NCI-H446 treated with DMSO at 0.1 percent for 48 hours (cell line): ENCODE results near the gene KHDC1L.
"Not testable (repeated sequence)": the region's sequence is repeated elsewhere in the genome, so short reads cannot be mapped to it uniquely, and the experiment has no call there.

ENCODE experiments used
- DNase-seq: peaks from one replicate; lab custom pipeline; 2025; lab: John Stamatoyannopoulos, UW

KHDC1L gene

GRCh38 chr6:73225396-73225795 lies at the start of gene KHDC1L:
Gene KHDC1L (minus strand): TSS chr6:73225496. CDS start chr6:73225408, 88 bp downstream.
- DNase-seq: no peak

- DNase-seq: not testable (repeated sequence)
These were observed 44.0 kb upstream of the KHDC1L start for GRCh38 chr6:73269296-73269695.

GRCh38 chr6:73268896-73269295 lies 43.6 kb upstream of the KHDC1L start:
- not testable (repeated sequence) for DNase-seq

GRCh38 chr6:73264446-73264845 lies 39.1 kb upstream of the KHDC1L start:
- DNase-seq: no peak

GRCh38 chr6:73263570-73263909 lies 38.2 kb upstream of the KHDC1L start:
- no peak for DNase-seq

- peak; percentile 23 for DNase-seq
These were observed 37.6 kb upstream of the KHDC1L start, which contains the start of gene KHDC1 for GRCh38 chr6:73262671-73263569. Gene KHDC1 (minus strand): TSS chr6:73263196. CDS start chr6:73242517, 20,679 bp downstream.

GRCh38 chr6:73258721-73259120 lies 33.4 kb upstream of the KHDC1L start:
- no peak for DNase-seq

- not testable (repeated sequence) for DNase-seq
These were observed 29.0 kb upstream of the KHDC1L start for GRCh38 chr6:73254323-73254722.

- no peak for DNase-seq
These were observed 27.4 kb upstream of the KHDC1L start for GRCh38 chr6:73252703-73253102.

GRCh38 chr6:73250016-73250415 lies 24.7 kb upstream of the KHDC1L start:
- DNase-seq: peak; percentile 53

- no peak for DNase-seq
These were observed 23.1 kb upstream of the KHDC1L start for GRCh38 chr6:73248192-73248903.

- no peak for DNase-seq
These were observed 16.7 kb upstream of the KHDC1L start for GRCh38 chr6:73242001-73242400.

GRCh38 chr6:73240730-73241129 lies 15.4 kb upstream of the KHDC1L start:
- DNase-seq: no peak

GRCh38 chr6:73236144-73236750 lies 11.0 kb upstream of the KHDC1L start:
- DNase-seq: no peak

GRCh38 chr6:73234733-73235132 lies 9.4 kb upstream of the KHDC1L start:
- no peak for DNase-seq

GRCh38 chr6:73233971-73234370 lies 8.7 kb upstream of the KHDC1L start:
- DNase-seq: peak; percentile 57

GRCh38 chr6:73233048-73233447 lies 7.8 kb upstream of the KHDC1L start:
- DNase-seq: no peak

GRCh38 chr6:73231986-73232391 lies 6.7 kb upstream of the KHDC1L start:
- DNase-seq: no peak

- DNase-seq: no peak
These were observed 2.4 kb upstream of the KHDC1L start for GRCh38 chr6:73227606-73228255.

- no peak for DNase-seq
These were observed 8.4 kb downstream of the KHDC1L start for GRCh38 chr6:73216859-73217258.

GRCh38 chr6:73209117-73209516 lies 16.2 kb downstream of the KHDC1L start:
- DNase-seq: no peak

GRCh38 chr6:73207221-73207837 lies 18.0 kb downstream of the KHDC1L start:
- no peak for DNase-seq
